HG03060 (cell line): ENCODE measurements around the gene CD52.

ENCODE experiments used
- ATAC-seq: cut with Tn5 transposase; IDR thresholded peaks from one replicate; pipeline ENCODE4 v1.9.1; 2021; ENCODE audit warnings: low read depth, moderate number of reproducible peaks; ENCODE audit not compliant: unreplicated experiment

CD52 gene

GRCh38 chr1:26352338-26352679, 34.6 kb downstream of the CD52 start:
- no peak for ATAC-seq

- ATAC-seq, result no peak
These were observed 35.6 kb downstream of the CD52 start for GRCh38 chr1:26353210-26353859.

- no peak for ATAC-seq
These were observed 36.4 kb downstream of the CD52 start, which contains the start of gene CRYBG2 for GRCh38 chr1:26353976-26354820. Gene CRYBG2 (minus strand): TSS chr1:26354130. CDS start chr1:26346657, 7,473 bp downstream.

- ATAC-seq, result no peak
These were observed 37.2 kb downstream of the CD52 start for GRCh38 chr1:26354972-26355371.

GRCh38 chr1:26356106-26356505, 38.3 kb downstream of the CD52 start:
- no peak for ATAC-seq

- ATAC-seq, result no peak
These were observed 39.4 kb downstream of the CD52 start for GRCh38 chr1:26357121-26357602.

GRCh38 chr1:26358411-26359384, 40.9 kb downstream of the CD52 start:
- no peak for ATAC-seq

- ATAC-seq, result no peak
These were observed 42.4 kb downstream of the CD52 start for GRCh38 chr1:26359981-26360806.

GRCh38 chr1:26360807-26361604, 43.2 kb downstream of the CD52 start:
- no peak for ATAC-seq

GRCh38 chr1:26361605-26362122, 43.9 kb downstream of the CD52 start:
- ATAC-seq, result no peak

GRCh38 chr1:26362331-26362730, 44.6 kb downstream of the CD52 start:
- ATAC-seq, result no peak

- ATAC-seq, result no peak
These were observed 46.0 kb downstream of the CD52 start for GRCh38 chr1:26363549-26364448.

GRCh38 chr1:26364956-26365355, 47.2 kb downstream of the CD52 start:
- no peak for ATAC-seq

- no peak for ATAC-seq
These were observed 49.7 kb downstream of the CD52 start for GRCh38 chr1:26367441-26367840.

GRCh38 chr1:26368006-26368405, 50.2 kb downstream of the CD52 start:
- no peak for ATAC-seq

- ATAC-seq, result no peak
These were observed 50.7 kb downstream of the CD52 start for GRCh38 chr1:26368486-26368885.
